GM19468 (cell line): ENCODE data around the gene HOXA10.

Source experiments
- ATAC-seq: cut with Tn5 transposase; IDR thresholded peaks from one replicate; pipeline ENCODE4 v1.9.1; 2021; ENCODE audit warnings: mild to moderate bottlenecking, moderate library complexity, moderate number of reproducible peaks; ENCODE audit not compliant: unreplicated experiment; ENCODE audit errors: extremely low read depth

HOXA10 gene

GRCh38 chr7:27122077-27122910 lies 51.8 kb downstream of the HOXA10 start:
- ATAC-seq = no peak

GRCh38 chr7:27121684-27122076 lies 52.4 kb downstream of the HOXA10 start:
- ATAC-seq = no peak
